Measurements from ENCODE around the gene VAMP5. TPM values are rescaled to one million over a fixed set of nuclear protein-coding genes. Genes with fewer than 3 reads are reported as not detected.
"Not testable (repeated sequence)": the region's sequence is repeated elsewhere in the genome, so short reads cannot be mapped to it uniquely, and the experiment has no call there.

VAMP5 gene
- total and polyA plus RNA-seq, 12 donors, result 25.8 to 146 (median 39.4) TPM

DNA sequence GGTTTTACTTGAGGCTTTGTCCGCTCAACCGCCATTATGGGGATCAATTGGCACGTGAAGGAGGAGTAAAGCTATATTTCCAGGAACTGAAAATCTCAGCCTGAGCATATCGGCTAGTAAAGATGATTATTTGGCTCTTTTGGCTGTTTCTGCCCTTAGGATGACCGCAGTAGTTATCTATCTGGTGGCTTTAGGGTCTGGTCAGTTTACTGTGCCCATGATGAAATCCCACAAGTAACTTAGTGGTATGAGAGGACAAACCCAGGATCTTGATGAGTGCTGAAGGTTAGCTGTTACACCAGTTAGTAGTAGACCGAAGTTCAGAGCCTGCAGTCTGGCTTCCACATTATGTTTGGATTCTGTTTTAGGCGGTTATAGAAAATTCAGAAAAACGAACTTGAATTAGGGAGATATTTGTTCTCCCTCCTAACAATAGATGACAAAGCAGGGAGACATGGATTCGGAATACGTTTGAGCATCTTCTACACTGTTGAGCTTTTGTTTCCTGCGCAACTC, 44.0 kb upstream of the VAMP5 start:
- H3K27me3 ChIP-seq, result no peaks in the 10 kb centered on the region
- H3K4me1 ChIP-seq, result peaks cover 16 to 69% (median 51%) of the 10 kb centered on the region in 9 donors
- peak overlapping the region; percentile 97 to 100 (median 100) for H3K27ac ChIP-seq
- DNase-seq, result no peak
- H3K36me3 ChIP-seq, result peaks cover 4 to 49% (median 33%) of the 10 kb centered on the region in 9 donors
- intact Hi-C loops (cut with DNase I), result loop anchor here in 1 of 10 donors (1.0 kb wide), 1 partner anchor 120 kb away; no protein-coding TSS in a partner anchor
- H3K9me3 ChIP-seq, result no peaks in the 10 kb centered on the region
- TF ChIP-seq, protein P1, sequence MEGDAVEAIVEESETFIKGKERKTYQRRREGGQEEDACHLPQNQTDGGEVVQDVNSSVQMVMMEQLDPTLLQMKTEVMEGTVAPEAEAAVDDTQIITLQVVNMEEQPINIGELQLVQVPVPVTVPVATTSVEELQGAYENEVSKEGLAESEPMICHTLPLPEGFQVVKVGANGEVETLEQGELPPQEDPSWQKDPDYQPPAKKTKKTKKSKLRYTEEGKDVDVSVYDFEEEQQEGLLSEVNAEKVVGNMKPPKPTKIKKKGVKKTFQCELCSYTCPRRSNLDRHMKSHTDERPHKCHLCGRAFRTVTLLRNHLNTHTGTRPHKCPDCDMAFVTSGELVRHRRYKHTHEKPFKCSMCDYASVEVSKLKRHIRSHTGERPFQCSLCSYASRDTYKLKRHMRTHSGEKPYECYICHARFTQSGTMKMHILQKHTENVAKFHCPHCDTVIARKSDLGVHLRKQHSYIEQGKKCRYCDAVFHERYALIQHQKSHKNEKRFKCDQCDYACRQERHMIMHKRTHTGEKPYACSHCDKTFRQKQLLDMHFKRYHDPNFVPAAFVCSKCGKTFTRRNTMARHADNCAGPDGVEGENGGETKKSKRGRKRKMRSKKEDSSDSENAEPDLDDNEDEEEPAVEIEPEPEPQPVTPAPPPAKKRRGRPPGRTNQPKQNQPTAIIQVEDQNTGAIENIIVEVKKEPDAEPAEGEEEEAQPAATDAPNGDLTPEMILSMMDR (IDR thresholded peaks at IDR 0.05), result no peak
- H3K4me3 ChIP-seq, result peak overlapping the region; percentile 59 to 97 (median 94)
- WGBS, 2 donors, result 8 to 9% methylated on average over 11 of the region's 11 CpGs
- no peak for ATAC-seq

DNA sequence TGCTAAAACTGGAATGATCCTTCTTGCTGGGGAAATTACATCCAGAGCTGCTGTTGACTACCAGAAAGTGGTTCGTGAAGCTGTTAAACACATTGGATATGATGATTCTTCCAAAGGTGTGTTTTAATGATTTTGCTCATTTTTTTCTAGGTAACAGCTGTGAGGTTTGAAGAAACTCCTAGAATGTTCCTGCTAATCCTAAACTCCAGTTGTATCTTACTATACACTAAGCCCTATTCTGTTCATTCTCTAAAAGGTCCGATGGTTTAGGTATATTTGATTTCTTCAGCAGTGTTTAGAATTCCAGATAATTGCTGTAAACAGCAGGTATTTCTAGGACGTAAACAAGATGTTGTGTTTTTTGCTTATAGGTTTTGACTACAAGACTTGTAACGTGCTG, 43.0 kb upstream of the VAMP5 start:
- Histone ChIP-seq H3K27ac (peak overlapping the region in 8 of 10 donors; percentile 11 to 100 (median 100)), H3K4me1 (peaks cover 16 to 69% (median 50%) of the 10 kb centered on the region in 9 donors), H3K4me3 (peak overlapping the region in 9 of 10 donors; percentile 59 to 97 (median 93)), H3K36me3 (peaks cover 4 to 59% (median 42%) of the 10 kb centered on the region in 9 donors), H3K27me3 (no peaks in the 10 kb centered on the region), H3K9me3 (no peaks in the 10 kb centered on the region)
- intact Hi-C loops (cut with DNase I), result no loop called here
- TF ChIP-seq, protein P1 (IDR thresholded peaks at IDR 0.05), result no peak
- ATAC-seq (no peak), DNase-seq (no peak)
- 41 to 43% methylated on average over 4 of the region's 4 CpGs for WGBS, 2 donors

DNA sequence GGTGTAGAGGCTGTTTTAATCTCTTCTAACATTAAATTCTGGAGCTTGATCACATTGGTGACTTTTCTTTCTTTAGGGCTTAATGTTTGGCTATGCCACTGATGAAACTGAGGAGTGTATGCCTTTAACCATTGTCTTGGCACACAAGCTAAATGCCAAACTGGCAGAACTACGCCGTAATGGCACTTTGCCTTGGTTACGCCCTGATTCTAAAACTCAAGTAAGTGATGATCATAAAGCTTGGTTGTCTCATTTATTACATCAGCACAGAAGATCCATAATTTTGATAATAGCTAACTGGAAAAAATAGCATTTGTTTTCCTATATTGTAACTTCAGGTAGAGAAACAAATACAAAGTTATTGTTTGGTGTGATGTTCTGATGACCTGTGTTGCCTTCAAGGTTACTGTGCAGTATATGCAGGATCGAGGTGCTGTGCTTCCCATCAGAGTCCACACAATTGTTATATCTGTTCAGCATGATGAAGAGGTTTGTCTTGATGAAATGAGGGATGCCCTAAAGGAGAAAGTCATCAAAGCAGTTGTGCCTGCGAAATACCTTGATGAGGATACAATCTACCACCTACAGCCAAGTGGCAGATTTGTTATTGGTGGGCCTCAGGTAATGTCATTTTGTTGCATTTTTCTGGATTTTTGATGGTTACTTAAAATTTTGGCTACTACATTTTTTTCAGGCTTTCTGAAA, 42.3 kb upstream of the VAMP5 start:
- ATAC-seq, result no peak
- no peaks in the 10 kb centered on the region for H3K27me3 ChIP-seq
- H3K36me3 ChIP-seq, result peaks cover 4 to 66% (median 42%) of the 10 kb centered on the region in 9 donors
- DNase-seq, result no peak
- peak overlapping the region in 9 of 10 donors; percentile 59 to 97 (median 93) for H3K4me3 ChIP-seq
- peaks cover 14 to 63% (median 44%) of the 10 kb centered on the region in 9 donors for H3K4me1 ChIP-seq
- TF ChIP-seq, protein P1 (IDR thresholded peaks at IDR 0.05), result no peak
- intact Hi-C loops (cut with DNase I), result no loop called here
- 50% methylated on average over 5 of the region's 5 CpGs for WGBS, 2 donors
- peak overlapping the region in 8 of 10 donors; percentile 11 to 100 (median 100) for H3K27ac ChIP-seq
- H3K9me3 ChIP-seq, result no peaks in the 10 kb centered on the region

DNA sequence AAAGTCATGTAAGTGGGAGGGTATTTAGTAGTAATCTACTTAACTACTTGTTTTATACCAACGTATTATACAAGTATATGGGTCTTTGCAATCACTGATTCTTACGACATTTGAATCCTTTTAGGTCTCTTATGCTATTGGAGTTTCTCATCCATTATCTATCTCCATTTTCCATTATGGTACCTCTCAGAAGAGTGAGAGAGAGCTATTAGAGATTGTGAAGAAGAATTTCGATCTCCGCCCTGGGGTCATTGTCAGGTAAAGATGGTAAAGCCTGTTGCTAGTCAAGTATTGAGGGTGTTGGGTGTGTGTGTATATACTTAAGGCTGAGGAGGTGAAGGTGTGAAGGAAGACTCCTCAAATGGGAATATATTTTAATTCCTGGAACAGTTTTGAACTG, 41.5 kb upstream of the VAMP5 start:
- intact Hi-C loops (cut with DNase I), result no loop called here
- Histone ChIP-seq H3K27me3 (no peaks in the 10 kb centered on the region), H3K4me3 (peak overlapping the region in 2 of 10 donors; percentile 2 to 69), H3K36me3 (peaks cover 4 to 74% (median 42%) of the 10 kb centered on the region in 9 donors), H3K4me1 (peaks cover 10 to 54% (median 37%) of the 10 kb centered on the region in 9 donors), H3K27ac (peak overlapping the region in 5 of 10 donors; percentile 1 to 100 (median 15)), H3K9me3 (no peaks in the 10 kb centered on the region)
- ATAC-seq (no peak), DNase-seq (no peak)
- 75 to 78% methylated on average over 4 of the region's 4 CpGs for WGBS, 2 donors
- TF ChIP-seq, protein P1 (IDR thresholded peaks at IDR 0.05), result no peak

DNA sequence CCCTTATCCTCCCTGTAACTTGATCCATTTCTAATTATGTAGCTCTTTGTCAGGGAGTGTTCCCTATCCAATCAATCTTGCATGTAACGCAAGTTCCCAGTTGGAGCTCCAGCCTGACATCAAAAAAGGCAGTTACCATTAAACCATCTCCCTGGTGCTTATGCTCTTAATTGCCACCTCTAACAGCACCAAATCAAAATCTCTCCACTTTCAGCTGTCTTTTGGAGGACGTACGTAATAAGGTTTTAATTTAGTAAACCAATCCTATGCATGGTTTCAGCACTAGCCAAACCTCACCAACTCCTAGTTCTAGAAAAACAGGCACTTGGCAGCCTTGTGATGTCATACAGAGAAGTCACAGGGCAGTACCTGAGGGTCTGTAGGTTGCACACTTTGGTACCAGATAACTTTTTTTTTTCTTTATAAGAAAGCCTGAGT, 40.0 kb upstream of the VAMP5 start:
- Histone ChIP-seq H3K27ac (peak overlapping the region in 2 of 10 donors; percentile 2 to 55), H3K4me1 (peaks cover 10 to 51% (median 37%) of the 10 kb centered on the region in 9 donors), H3K36me3 (peaks cover 4 to 88% (median 49%) of the 10 kb centered on the region in 9 donors)
- 61 to 64% methylated on average over 3 of the region's 3 CpGs for WGBS, 2 donors
- intact Hi-C loops (cut with DNase I); H3K4me3 ChIP-seq; ATAC-seq; DNase-seq; H3K9me3 ChIP-seq; H3K27me3 ChIP-seq: not testable (repeated sequence)

DNA sequence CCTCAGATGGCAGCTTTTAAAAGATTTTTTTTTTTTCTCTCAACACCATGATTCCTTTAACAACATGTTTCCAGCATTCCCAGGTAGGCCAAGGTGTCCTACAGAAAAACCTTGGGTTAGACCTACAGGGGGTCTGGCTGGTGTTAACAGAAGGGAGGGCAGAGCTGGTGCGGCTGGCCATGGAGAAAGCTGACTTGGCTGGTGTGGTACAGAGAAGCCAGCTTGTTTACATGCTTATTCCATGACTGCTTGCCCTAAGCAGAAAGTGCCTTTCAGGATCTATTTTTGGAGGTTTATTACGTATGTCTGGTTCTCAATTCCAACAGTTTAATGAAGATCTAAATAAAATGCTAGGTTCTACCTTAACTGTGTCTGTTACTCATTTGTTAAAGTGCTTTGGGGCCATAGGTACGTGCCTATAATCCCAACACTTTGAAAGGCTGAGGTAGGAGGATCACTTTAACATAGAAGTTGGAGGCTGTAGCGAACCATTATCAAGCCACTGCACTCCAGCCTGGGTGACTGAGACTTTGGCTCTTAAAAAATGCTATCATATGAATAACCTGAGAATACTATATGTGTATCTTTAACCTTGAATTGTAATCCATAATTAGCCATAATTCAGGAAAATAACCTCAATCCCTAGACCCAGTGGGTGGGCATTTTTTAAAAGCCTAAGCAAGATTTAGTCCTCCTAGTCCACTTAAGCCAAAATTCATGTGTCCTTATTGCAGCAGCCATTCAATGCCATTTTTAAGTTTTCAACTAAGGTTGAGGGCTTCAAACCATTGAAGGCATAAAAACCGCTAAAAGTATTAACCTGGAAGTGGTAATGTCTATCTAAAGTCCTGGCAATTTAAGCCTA, 39.1 kb upstream of the VAMP5 start:
- peak in 1 of 8 donors; percentile 35 for ATAC-seq
- DNase-seq; H3K9me3 ChIP-seq; intact Hi-C loops (cut with DNase I); H3K27me3 ChIP-seq; H3K4me3 ChIP-seq: not testable (repeated sequence)
- WGBS, 2 donors, result 68 to 80% methylated on average over 5 of the region's 5 CpGs
- H3K36me3 ChIP-seq, result peaks cover 4 to 96% (median 52%) of the 10 kb centered on the region in 9 donors
- H3K4me1 ChIP-seq, result peaks cover 10 to 50% (median 36%) of the 10 kb centered on the region in 9 donors
- peak overlapping the region in 3 of 10 donors; percentile 2 to 55 (median 8) for H3K27ac ChIP-seq

Data from heart right ventricle (tissue), 16 donors.